ENCODE results near the gene DHX40. TPM values are rescaled to one million over a fixed set of nuclear protein-coding genes. Genes with fewer than 3 reads are reported as not detected.
A peak's percentile ranks its signal among the peaks of the same experiment; 100 is the strongest.
"Not testable (repeated sequence)": the region's sequence is repeated elsewhere in the genome, so short reads cannot be mapped to it uniquely, and the experiment has no call there.

DHX40 gene
- polyA plus RNA-seq, 4 donors: 9.6 to 32.2 (median 12.5) TPM

- DNase-seq (no peak), FAIRE-seq (no peak)
- Histone ChIP-seq H3K4me1 (ENCODE audit: control insufficient read depth in 3 of 3, insufficient read depth in 2 of 3, low read depth in 1 of 3, low read length in 2 of 3) (no peaks in the 10 kb centered on the region), H3K9me3 (ENCODE audit: control insufficient read depth in 2 of 2, insufficient read depth in 1 of 2, low read depth in 1 of 2, low read length in 1 of 2) (peaks cover 0 to 6% of the 10 kb centered on the region in 2 donors), H3K27ac (ENCODE audit: low read depth in 1 of 3, low read length in 2 of 3) (peak overlapping the region in 1 of 3 donors; percentile 11), H3K4me3 (ENCODE audit: low read depth in 1 of 3, low read length in 3 of 3) (no peak overlapping the region), H3K27me3 (ENCODE audit: control insufficient read depth in 3 of 3, insufficient read depth in 3 of 3, low read length in 3 of 3) (no peaks in the 10 kb centered on the region), H3K36me3 (ENCODE audit: control insufficient read depth in 3 of 3, insufficient read depth in 2 of 3, low read depth in 1 of 3, low read length in 3 of 3) (peaks cover 9 to 29% (median 27%) of the 10 kb centered on the region in 3 donors)
- WGBS, 3 donors: 85 to 96% (median 92%) methylated on average over 2 of the region's 2 CpGs
Observed at GRCh38 chr17:59652119-59652518, 86.7 kb downstream of the DHX40 start.

DNA sequence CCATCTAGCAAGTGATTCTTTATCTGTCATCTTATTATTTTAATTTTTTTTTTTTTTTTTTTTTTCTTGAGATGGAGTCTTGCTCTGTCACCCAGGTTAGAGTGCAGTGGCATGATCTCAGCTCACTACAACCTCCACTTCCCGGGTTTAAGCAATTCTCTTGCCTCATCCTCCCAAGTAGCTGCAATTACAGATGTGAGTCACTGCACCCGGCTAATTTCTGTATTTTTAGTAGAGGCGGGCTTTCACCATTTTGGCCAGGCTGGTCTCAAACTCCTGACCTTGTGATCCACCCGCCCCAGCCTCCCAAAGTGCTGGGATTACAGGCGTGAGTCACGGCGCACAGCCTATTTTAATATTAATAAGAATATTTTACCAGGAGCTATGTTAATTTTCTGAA, 91.2 kb downstream of the DHX40 start:
- FAIRE-seq; DNase-seq; H3K4me1 ChIP-seq (ENCODE audit: control insufficient read depth in 3 of 3, insufficient read depth in 2 of 3, low read depth in 1 of 3, low read length in 2 of 3); H3K9me3 ChIP-seq (ENCODE audit: control insufficient read depth in 2 of 2, insufficient read depth in 1 of 2, low read depth in 1 of 2, low read length in 1 of 2); H3K27ac ChIP-seq (ENCODE audit: low read depth in 1 of 3, low read length in 2 of 3); H3K27me3 ChIP-seq (ENCODE audit: control insufficient read depth in 3 of 3, insufficient read depth in 3 of 3, low read length in 3 of 3); H3K4me3 ChIP-seq (ENCODE audit: low read depth in 1 of 3, low read length in 3 of 3): not testable (repeated sequence)
- H3K36me3 ChIP-seq (ENCODE audit: control insufficient read depth in 3 of 3, insufficient read depth in 2 of 3, low read depth in 1 of 3, low read length in 3 of 3): peaks cover 10 to 42% (median 27%) of the 10 kb centered on the region in 3 donors
- 89 to 93% (median 92%) methylated on average over 7 of the region's 7 CpGs for WGBS, 3 donors

Other genes with a start within 250 kb of the DHX40 start
- 10 to 100 TPM in 1 of 4 donors, 1 to 10 TPM in 3; 4.9 to 15.2 (median 7.8) TPM for gene YPEL2, start 234.0 kb upstream of the DHX40 start, polyA plus RNA-seq
- 100 to 1,000 TPM in 1 of 4 donors, 10 to 100 TPM in 3; 60.4 to 175 (median 79.6) TPM for gene CLTC, start 54.3 kb downstream of the DHX40 start, polyA plus RNA-seq
- 10 to 100 TPM in 3 of 4 donors, 1 to 10 TPM in 1; 8.6 to 29.9 (median 20.0) TPM for gene PTRH2, start 141.8 kb downstream of the DHX40 start, polyA plus RNA-seq
- gene VMP1, start 142.0 kb downstream of the DHX40 start, polyA plus RNA-seq: 100 to 1,000 TPM in 2 of 4 donors, 10 to 100 TPM in 2; 62.1 to 178 (median 97.2) TPM

All from small intestine (tissue), 7 donors.